22Rv1 (cell line): ENCODE data around the gene CFD.

Experiments
- H3K27ac ChIP-seq: fragments of 450-650 bp; 2 replicates; pipeline ENCODE4 v1.5.1; 2017
- ZFX ChIP-seq: fragments of 450-650 bp; IDR thresholded peaks from 2 replicates; pipeline ENCODE4 v1.6.1; 2017; ENCODE audit warnings: antibody characterized with exemption, borderline replicate concordance
- TF ChIP-seq, protein P1 (sequence below): fragments of 450-650 bp; IDR thresholded peaks from 2 replicates; pipeline ENCODE4 v1.5.1; 2017; ENCODE audit warnings: mild to moderate bottlenecking

CFD gene

DNA sequence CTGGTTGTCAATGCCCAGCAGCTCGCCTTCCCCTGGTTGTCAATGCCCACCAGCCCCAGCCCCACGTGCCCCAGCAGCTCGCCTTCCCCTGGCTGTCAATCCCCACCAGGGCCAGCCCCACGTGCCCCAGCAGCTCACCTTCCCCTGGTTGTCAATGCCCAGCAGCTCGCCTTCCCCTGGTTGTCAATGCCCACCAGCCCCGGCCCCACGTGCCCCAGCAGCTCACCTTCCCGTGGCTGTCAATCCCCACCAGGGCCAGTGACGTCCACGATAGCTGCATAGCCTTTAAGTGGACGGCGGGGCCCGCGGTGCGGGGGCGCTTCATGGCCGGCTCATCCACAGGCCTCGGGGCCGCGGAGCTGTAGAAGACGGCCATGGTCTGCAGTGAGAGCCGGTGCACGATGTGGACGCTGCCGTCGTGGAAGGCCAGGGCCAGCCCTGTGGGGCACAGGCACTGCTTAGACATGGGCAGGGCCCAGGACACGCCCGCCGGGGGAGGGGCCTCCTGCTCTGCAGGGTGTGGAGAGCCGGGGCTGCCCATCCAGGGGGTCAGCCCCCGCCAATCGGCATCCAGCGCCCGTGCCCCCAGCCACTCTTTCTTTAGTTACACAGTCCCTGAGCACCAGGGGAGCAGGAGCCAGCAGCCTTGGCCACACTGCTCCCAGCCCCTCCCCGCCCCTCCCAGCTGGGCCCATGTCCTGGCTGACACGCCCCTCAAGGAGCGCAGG is 20.4 kb downstream of the CFD start:
- TF ChIP-seq, protein P1, sequence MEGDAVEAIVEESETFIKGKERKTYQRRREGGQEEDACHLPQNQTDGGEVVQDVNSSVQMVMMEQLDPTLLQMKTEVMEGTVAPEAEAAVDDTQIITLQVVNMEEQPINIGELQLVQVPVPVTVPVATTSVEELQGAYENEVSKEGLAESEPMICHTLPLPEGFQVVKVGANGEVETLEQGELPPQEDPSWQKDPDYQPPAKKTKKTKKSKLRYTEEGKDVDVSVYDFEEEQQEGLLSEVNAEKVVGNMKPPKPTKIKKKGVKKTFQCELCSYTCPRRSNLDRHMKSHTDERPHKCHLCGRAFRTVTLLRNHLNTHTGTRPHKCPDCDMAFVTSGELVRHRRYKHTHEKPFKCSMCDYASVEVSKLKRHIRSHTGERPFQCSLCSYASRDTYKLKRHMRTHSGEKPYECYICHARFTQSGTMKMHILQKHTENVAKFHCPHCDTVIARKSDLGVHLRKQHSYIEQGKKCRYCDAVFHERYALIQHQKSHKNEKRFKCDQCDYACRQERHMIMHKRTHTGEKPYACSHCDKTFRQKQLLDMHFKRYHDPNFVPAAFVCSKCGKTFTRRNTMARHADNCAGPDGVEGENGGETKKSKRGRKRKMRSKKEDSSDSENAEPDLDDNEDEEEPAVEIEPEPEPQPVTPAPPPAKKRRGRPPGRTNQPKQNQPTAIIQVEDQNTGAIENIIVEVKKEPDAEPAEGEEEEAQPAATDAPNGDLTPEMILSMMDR: no peak
- TF ChIP-seq ZFX: no peak
- H3K27ac ChIP-seq: no peak overlapping the region

DNA sequence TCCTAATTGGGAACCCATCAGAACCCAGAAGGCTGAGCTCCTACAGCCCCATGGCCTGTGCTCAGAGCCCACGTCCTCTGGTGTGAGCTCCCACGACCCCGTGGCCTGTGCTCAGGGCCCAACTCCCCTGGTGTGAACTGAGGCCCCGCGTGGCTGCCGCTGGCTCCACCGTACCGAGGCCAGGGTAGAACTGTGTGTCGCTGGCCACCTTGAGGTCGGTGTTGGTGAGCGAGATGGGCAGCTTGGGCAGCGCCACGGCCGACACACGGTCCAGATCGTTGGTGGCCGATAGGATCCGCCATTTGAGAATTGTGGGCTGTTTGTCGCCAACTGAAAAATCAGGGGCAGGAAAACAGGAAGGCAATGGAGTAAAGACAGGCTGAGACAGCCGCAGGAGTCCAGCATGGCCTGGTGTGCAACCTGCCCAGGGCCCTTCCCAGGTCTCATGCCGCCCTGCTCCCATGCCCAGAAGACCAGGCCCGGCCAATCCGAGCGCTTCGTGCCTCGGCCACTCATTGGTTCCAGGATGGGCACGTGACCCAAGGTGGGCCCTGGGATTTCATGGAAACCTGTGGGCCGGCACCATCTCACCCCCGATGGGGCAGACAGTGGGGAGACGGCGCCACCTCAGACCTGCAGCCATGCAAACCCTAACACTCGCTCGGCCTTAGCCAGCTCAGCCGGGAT is 22.1 kb downstream of the CFD start:
- H3K27ac ChIP-seq: no peak overlapping the region
- TF ChIP-seq, protein P1: no peak
- TF ChIP-seq ZFX: no peak

DNA sequence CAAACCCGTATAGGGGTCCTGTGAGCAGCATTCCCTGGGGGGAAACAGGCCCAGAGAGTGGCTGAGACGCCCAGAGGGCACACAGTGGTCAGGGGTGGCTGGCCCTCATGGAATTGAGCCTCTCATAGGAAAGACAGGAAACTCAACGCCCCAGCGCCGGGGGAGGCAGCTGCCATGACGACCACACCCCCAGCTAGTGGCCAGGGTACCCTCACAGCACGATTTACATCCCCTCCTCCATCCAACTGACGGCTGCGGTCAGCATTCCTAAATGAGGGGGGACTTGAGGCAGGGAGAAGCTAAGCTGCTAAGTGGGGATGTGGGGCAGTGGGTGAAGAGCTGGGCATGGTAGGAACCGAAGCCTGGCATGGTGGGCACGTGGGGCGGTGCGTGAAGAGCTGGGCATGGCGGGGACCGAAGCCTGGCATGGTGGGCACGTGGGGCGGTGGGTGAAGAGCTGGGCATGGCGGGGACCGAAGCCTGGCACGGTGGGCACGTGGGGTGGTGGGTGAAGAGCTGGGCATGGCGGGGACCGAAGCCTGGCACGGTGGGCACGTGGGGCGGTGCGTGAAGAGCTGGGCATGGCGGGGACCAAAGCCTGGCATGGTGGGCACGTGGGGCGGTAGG is 23.5 kb downstream of the CFD start:
- TF ChIP-seq, protein P1: no peak

DNA sequence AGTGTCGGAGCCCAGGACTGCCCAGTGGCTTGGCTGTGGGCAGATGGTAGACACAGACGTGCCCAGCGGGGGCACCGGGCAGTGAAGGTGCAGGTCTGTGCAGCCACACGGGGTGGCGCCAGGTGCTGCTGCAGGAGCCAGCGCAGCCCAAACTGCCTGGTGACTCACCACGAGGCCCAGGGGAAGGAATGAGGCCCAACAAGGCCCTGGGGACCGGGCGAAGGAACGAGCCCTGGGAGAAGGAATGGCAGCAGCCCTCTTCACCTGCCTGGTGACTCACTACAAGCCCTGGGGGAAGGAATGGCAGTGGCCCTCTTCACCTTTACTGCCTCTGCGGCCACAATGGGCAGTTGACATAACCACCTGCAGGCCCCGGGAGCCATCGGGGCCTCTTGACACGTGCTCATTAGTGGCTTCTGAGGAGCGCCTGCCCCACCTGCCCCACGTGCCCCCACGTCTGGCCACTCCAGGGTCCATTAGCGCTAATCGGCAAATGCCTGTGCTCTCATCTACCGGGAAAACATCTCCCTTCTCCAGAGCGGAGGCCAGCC is 24.3 kb downstream of the CFD start:
- TF ChIP-seq ZFX: no peak
- TF ChIP-seq, protein P1: no peak
- H3K27ac ChIP-seq: no peak overlapping the region

More for the DNA sequence above, 23.5 kb downstream of the CFD start:
- no peak overlapping the region for H3K27ac ChIP-seq

DNA sequence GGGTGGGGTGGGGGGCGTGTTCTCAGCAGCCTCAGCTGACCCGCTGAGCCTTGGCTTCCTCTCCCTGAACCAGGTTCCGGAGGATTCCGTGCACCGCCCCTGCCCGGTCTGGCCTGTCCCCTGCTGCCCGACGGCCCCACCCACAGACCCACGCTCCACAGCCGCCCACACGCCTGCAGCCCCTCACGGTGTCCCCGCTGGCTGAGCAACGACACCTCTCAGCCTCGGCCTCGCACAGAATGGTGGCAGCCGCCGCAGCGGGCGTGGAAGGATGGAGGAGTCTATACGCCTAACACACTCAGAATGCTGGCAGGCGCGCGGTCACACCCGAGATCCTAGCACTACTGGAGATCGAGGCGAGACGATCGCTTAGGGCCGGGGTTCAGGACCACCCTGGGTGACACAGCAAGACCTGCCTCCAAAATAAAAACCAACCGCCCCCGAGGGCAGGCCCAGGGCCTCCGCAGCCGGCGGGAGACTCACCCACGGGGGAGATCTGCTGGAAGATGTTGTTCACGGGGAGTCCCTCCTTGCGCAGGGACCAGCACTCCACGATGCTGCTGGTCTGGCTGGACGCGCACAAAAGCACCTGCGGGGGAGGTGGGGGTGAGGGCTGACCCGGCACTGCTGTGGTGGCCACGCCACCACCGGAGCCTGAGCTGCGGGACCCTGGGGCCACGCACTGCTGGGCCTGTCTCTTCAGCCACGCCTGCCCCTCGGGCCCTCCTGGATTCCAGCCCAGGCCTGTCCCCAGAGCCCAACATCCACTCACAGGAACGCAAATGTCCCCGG is 25.2 kb downstream of the CFD start:
- TF ChIP-seq ZFX: no peak
- TF ChIP-seq, protein P1: no peak
- H3K27ac ChIP-seq: no peak overlapping the region

DNA sequence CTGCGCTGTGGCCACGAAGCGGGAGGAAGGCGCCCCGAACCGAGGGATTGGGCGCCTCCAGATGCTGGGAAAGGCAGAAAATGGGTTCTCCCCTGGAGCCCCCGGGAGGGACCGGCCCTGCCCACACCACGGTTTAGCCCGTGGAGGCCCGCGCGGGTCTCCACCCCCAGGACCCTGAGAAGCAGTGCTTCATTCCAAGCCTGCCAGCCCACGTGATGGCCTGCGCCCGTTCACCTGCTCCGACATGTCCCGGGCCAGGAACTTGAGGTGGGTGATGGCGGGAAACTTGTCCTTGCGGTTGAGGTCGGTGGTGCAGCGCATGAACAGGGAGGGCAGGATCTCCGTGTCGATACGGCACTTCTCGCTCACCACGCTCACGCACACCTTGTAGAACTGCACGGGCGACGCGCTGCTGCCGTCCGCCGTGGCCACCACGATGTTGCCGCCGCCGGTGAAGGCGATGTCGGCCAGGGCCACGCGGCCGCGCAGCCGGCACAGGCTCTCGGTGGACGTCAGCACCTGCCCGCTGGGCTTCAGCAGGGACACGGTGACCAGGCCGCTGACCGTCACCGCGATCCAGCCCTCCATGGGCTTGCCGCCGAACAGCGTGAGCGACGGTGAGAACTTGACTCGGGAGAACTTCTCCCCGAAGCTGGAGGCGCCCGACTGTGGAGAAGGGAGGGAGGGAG is 26.2 kb downstream of the CFD start:
- no peak overlapping the region for H3K27ac ChIP-seq
- TF ChIP-seq ZFX: no peak
- TF ChIP-seq, protein P1: no peak
